ENCODE results near the gene XKR3.
"Not testable (repeated sequence)": the region's sequence is repeated elsewhere in the genome, so short reads cannot be mapped to it uniquely, and the experiment has no call there.

Gene XKR3

DNA sequence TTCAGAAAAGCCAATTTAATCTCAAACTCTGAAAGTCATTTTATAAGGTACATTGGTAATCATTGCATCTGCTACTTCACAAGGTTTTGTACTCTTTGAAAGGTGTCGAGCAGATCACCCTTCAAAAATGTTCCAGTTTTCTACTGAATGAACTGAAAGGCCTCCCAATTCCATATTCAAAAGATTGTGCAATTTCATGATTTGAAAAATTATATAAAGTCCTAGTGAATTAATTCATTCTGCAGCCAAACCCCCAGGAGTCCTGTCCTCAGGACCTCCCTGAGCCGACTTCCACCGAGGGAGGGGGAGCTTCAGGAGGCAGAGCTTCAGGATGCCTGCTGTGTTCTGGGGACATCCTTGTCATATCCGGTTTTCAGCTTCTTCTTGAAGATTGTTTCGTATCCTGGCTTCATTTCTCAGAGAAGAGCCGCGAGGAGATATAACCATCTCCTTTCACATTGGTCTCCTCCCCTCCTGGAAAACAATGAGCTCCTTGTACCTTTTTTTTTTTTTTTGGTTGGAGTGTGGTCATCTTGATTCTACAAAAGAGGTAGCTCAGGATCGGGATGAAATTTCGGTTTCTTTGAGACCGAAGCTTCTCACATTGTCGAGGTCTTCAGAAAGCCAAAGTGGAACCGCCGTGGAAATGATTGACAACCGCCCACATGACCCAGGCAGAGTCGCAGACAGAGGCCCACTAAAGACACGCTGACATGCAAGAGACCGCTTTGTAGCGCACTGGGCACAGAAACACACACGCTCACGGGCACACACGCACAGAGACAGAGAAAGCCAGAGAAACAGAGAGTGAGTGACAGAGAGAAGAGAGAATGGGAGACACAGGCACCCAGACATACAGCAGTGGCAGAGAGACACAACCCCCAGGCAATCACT, 77.7 kb downstream of the XKR3 start:
- not testable (repeated sequence) for H3K27ac Mint-ChIP-seq; ATAC-seq; H3K4me1 Mint-ChIP-seq; H3K36me3 Mint-ChIP-seq (ENCODE audit: low read depth); H3K9me3 Mint-ChIP-seq; DNase-seq; H3K27me3 Mint-ChIP-seq; H3K4me3 Mint-ChIP-seq

DNA sequence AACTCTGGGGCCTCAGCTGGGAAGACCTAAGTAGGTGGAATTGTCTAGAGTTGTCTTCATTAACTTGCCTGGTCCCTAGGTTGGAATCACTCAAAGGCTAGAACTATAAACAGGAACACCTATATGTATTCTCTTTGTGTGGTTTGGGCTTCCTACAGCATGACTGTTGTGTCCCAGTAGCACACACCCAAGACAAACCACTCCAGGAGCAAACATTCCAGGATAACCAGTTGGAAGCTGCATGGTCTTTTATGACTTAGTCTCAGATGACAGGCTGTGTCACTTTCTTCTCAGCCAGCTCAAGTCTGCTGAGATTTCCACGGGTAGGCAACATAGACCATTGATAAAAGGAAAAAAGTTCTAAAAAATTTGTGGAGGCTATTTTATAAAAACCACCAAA, 90.9 kb downstream of the XKR3 start:
- H3K9me3 Mint-ChIP-seq; H3K27ac Mint-ChIP-seq; H3K4me1 Mint-ChIP-seq; ATAC-seq; H3K27me3 Mint-ChIP-seq; H3K36me3 Mint-ChIP-seq (ENCODE audit: low read depth); H3K4me3 Mint-ChIP-seq; DNase-seq: not testable (repeated sequence)

Data from activated naive CD8-positive, alpha-beta T cell treated with anti-CD3 and anti-CD28 coated beads, Interleukin-2, amount 50 U/mL, for 24 hours (primary cell).